Inflammatory macrophage treated with lipopolysaccharide for 4 hours (primary cell): ENCODE measurements around the gene RARRES2.
"Not testable (repeated sequence)": the region's sequence is repeated elsewhere in the genome, so short reads cannot be mapped to it uniquely, and the experiment has no call there.

Experiments used
- DNase-seq: peaks from one replicate; pipeline ENCODE4 v3.0.0-alpha.2; 2020

Gene RARRES2

GRCh38 chr7:150341263-150342120 lies at the start of gene RARRES2:
Gene RARRES2 (minus strand): TSS chr7:150341629. CDS start chr7:150340609, 1,020 bp downstream.
- no peak for DNase-seq

- no peak for DNase-seq
Measured at GRCh38 chr7:150390205-150390604, 48.8 kb upstream of the RARRES2 start.

GRCh38 chr7:150389532-150389816 lies 48.0 kb upstream of the RARRES2 start:
- DNase-seq = no peak

- DNase-seq = peak; percentile 60
Measured at GRCh38 chr7:150388709-150389531, 47.5 kb upstream of the RARRES2 start.

GRCh38 chr7:150388306-150388705 lies 46.9 kb upstream of the RARRES2 start:
- no peak for DNase-seq

GRCh38 chr7:150385884-150386283 lies 44.5 kb upstream of the RARRES2 start:
- DNase-seq = not testable (repeated sequence)

GRCh38 chr7:150385302-150385723 lies 43.9 kb upstream of the RARRES2 start:
- DNase-seq = no peak

GRCh38 chr7:150384406-150385301 lies 43.2 kb upstream of the RARRES2 start:
- DNase-seq = peak; percentile 64

GRCh38 chr7:150383710-150384397 lies 42.4 kb upstream of the RARRES2 start:
- DNase-seq = no peak

GRCh38 chr7:150382844-150383225 lies 41.4 kb upstream of the RARRES2 start:
- DNase-seq = no peak

- DNase-seq = no peak
Measured at GRCh38 chr7:150382123-150382843, 40.9 kb upstream of the RARRES2 start.

- no peak for DNase-seq
Measured at GRCh38 chr7:150381785-150382122, 40.3 kb upstream of the RARRES2 start.

GRCh38 chr7:150381096-150381495 lies 39.7 kb upstream of the RARRES2 start:
- DNase-seq = no peak

- DNase-seq = no peak
Measured at GRCh38 chr7:150380463-150380862, 39.0 kb upstream of the RARRES2 start.

- peak; percentile 20 for DNase-seq
Measured at GRCh38 chr7:150379441-150380379, 38.3 kb upstream of the RARRES2 start.

GRCh38 chr7:150378853-150379440 lies 37.5 kb upstream of the RARRES2 start, which contains the start of gene ZNF775:
Gene ZNF775 (plus strand): TSS chr7:150379330. CDS start chr7:150388471, 9,141 bp downstream.
- DNase-seq = peak; percentile 98

- peak; percentile 34 for DNase-seq
Measured at GRCh38 chr7:150378115-150378852, 36.9 kb upstream of the RARRES2 start.

GRCh38 chr7:150377635-150378034 lies 36.2 kb upstream of the RARRES2 start:
- DNase-seq = no peak

GRCh38 chr7:150377196-150377595 lies 35.8 kb upstream of the RARRES2 start:
- peak; percentile 62 for DNase-seq
